ENCODE results near the gene RIOX2.

RIOX2 gene

GRCh38 chr3:97935842-97936241 lies 36.4 kb downstream of the RIOX2 start:
- Histone ChIP-seq H3K36me3 (replicated peaks; ENCODE audit: insufficient read depth, low read length) (no peaks in the 10 kb centered on the region), H3K27me3 (replicated peaks; ENCODE audit: insufficient read depth, low read length) (no peaks in the 10 kb centered on the region), H3K27ac (ENCODE audit: low read length) (no peak overlapping the region), H3K9ac (ENCODE audit: low read length) (no peak overlapping the region), H3K4me1 (ENCODE audit: low read length) (no peaks in the 10 kb centered on the region), H4K20me1 (ENCODE audit: insufficient read depth, low read length) (no peaks in the 10 kb centered on the region), H3F3A (ENCODE audit: insufficient read depth, low read length) (no peaks in the 10 kb centered on the region), H3K4me2 (ENCODE audit: low read depth, low read length) (no peak overlapping the region), H3K9me2 (replicated peaks; ENCODE audit: insufficient read depth, low read length) (no peaks in the 10 kb centered on the region), H3K9me3 (replicated peaks; ENCODE audit: insufficient read depth, low read length) (no peaks in the 10 kb centered on the region), H3K79me2 (ENCODE audit: low read length) (no peaks in the 10 kb centered on the region), H3K4me3 (ENCODE audit: low read length) (no peak overlapping the region), H2AFZ (ENCODE audit: low read length) (no peak overlapping the region)
- DNase-seq, result no peak
- TF ChIP-seq CTCF (IDR thresholded peaks at IDR 0.05; ENCODE audit: low read length), result no peak
- no peak for TF ChIP-seq EZH2phosphoT487 (IDR thresholded peaks at IDR 0.05; ENCODE audit: low read length)
- no peak for TF ChIP-seq EZH2 (optimal IDR thresholded peaks at IDR 0.05; ENCODE audit: low read depth, low read length)

GRCh38 chr3:97934980-97935695 lies 37.1 kb downstream of the RIOX2 start:
- Histone ChIP-seq H3K9me2 (replicated peaks; ENCODE audit: insufficient read depth, low read length) (no peaks in the 10 kb centered on the region), H3K4me3 (ENCODE audit: low read length) (no peak overlapping the region), H4K20me1 (ENCODE audit: insufficient read depth, low read length) (no peaks in the 10 kb centered on the region), H3K36me3 (replicated peaks; ENCODE audit: insufficient read depth, low read length) (no peaks in the 10 kb centered on the region), H3K27me3 (replicated peaks; ENCODE audit: insufficient read depth, low read length) (no peaks in the 10 kb centered on the region), H3K9ac (ENCODE audit: low read length) (no peak overlapping the region), H2AFZ (ENCODE audit: low read length) (no peak overlapping the region), H3K9me3 (replicated peaks; ENCODE audit: insufficient read depth, low read length) (no peaks in the 10 kb centered on the region), H3K4me1 (ENCODE audit: low read length) (no peaks in the 10 kb centered on the region), H3K27ac (ENCODE audit: low read length) (no peak overlapping the region), H3K79me2 (ENCODE audit: low read length) (no peaks in the 10 kb centered on the region), H3K4me2 (ENCODE audit: low read depth, low read length) (no peak overlapping the region), H3F3A (ENCODE audit: insufficient read depth, low read length) (no peaks in the 10 kb centered on the region)
- TF ChIP-seq CTCF (IDR thresholded peaks at IDR 0.05; ENCODE audit: low read length), result no peak
- DNase-seq, result no peak

GRCh38 chr3:97932387-97932801 lies 39.8 kb downstream of the RIOX2 start:
- Histone ChIP-seq H3K9ac (ENCODE audit: low read length) (no peak overlapping the region), H2AFZ (ENCODE audit: low read length) (no peak overlapping the region), H3K9me3 (replicated peaks; ENCODE audit: insufficient read depth, low read length) (no peaks in the 10 kb centered on the region), H3K9me2 (replicated peaks; ENCODE audit: insufficient read depth, low read length) (no peaks in the 10 kb centered on the region), H3K4me2 (ENCODE audit: low read depth, low read length) (no peak overlapping the region), H3K36me3 (replicated peaks; ENCODE audit: insufficient read depth, low read length) (no peaks in the 10 kb centered on the region), H3K27me3 (replicated peaks; ENCODE audit: insufficient read depth, low read length) (no peaks in the 10 kb centered on the region), H3K4me3 (ENCODE audit: low read length) (no peak overlapping the region), H3K4me1 (ENCODE audit: low read length) (no peaks in the 10 kb centered on the region), H3K79me2 (ENCODE audit: low read length) (no peaks in the 10 kb centered on the region), H3F3A (ENCODE audit: insufficient read depth, low read length) (no peaks in the 10 kb centered on the region), H4K20me1 (ENCODE audit: insufficient read depth, low read length) (no peaks in the 10 kb centered on the region), H3K27ac (ENCODE audit: low read length) (no peak overlapping the region)
- DNase-seq, result no peak
- TF ChIP-seq EZH2 (optimal IDR thresholded peaks at IDR 0.05; ENCODE audit: low read depth, low read length) (no peak), EZH2phosphoT487 (IDR thresholded peaks at IDR 0.05; ENCODE audit: low read length) (no peak), CTCF (IDR thresholded peaks at IDR 0.05; ENCODE audit: low read length) (no peak)
